Neural progenitor cell (in vitro differentiated cells): ENCODE measurements around the gene UNC93B1. TPM values are rescaled to one million over a fixed set of nuclear protein-coding genes. Genes with fewer than 3 reads are reported as not detected.

Experiments used
- DNase-seq: peaks from one replicate; pipeline ENCODE4 v3.0.0-alpha.2; 2016; ENCODE audit warnings: low spot score
- H2AFZ ChIP-seq: fragments of 200-600 bp; sonication (generic); replicated peaks from 2 replicates; pipeline ENCODE4 v1.6.1; 2016; ENCODE audit warnings: antibody characterized with exemption
- H3F3A ChIP-seq: fragments of 200-600 bp; sonication (generic); 2 replicates; pipeline ENCODE4 v1.6.1; 2016; ENCODE audit warnings: antibody characterized with exemption, low read depth
- H3K27ac ChIP-seq: fragments of 200-600 bp; sonication (generic); 2 replicates; pipeline ENCODE4 v1.5.1; 2016; ENCODE audit warnings: mild to moderate bottlenecking
- H3K27me3 ChIP-seq: fragments of 200-600 bp; sonication (generic); 2 replicates; pipeline ENCODE4 v1.6.1; 2016; ENCODE audit warnings: mild to moderate bottlenecking, moderate library complexity
- H3K36me3 ChIP-seq: fragments of 200-600 bp; sonication (generic); 2 replicates; pipeline ENCODE4 v1.5.1; 2016
- H3K4me1 ChIP-seq: fragments of 200-600 bp; sonication (generic); 2 replicates; pipeline ENCODE4 v1.6.1; 2016; ENCODE audit warnings: mixed run types
- H3K4me2 ChIP-seq: fragments of 200-600 bp; sonication (generic); 2 replicates; pipeline ENCODE4 v1.6.1; 2016
- H3K4me3 ChIP-seq: fragments of 200-600 bp; sonication (generic); 2 replicates; pipeline ENCODE4 v1.5.1; 2016
- H3K79me2 ChIP-seq: fragments of 200-600 bp; sonication (generic); 2 replicates; pipeline ENCODE4 v1.6.1; 2016; ENCODE audit warnings: low read depth
- H3K9ac ChIP-seq: fragments of 200-600 bp; sonication (generic); 2 replicates; pipeline ENCODE4 v1.6.1; 2016
- H3K9me3 ChIP-seq: fragments of 200-600 bp; sonication (generic); 2 replicates; pipeline ENCODE4 v1.5.1; 2016; ENCODE audit warnings: low read depth
- H4K20me1 ChIP-seq: fragments of 200-600 bp; sonication (generic); 2 replicates; pipeline ENCODE4 v1.6.1; 2016; ENCODE audit warnings: low read depth
- H3K27ac Mint-ChIP-seq: 3 replicates; pipeline ENCODE4 v1.8.0; 2021; ENCODE audit warnings: mixed read lengths
- H3K27me3 Mint-ChIP-seq: 2 replicates; pipeline ENCODE4 v1.8.0; 2022; ENCODE audit warnings: low read depth, mild to moderate bottlenecking, inconsistent platforms, moderate library complexity, mixed read lengths; ENCODE audit not compliant: insufficient read depth
- H3K36me3 Mint-ChIP-seq: 3 replicates; pipeline ENCODE4 v1.8.0; 2021; ENCODE audit warnings: mixed read lengths
- H3K4me1 Mint-ChIP-seq: 3 replicates; pipeline ENCODE4 v1.8.0; 2021; ENCODE audit warnings: mixed read lengths
- H3K4me3 Mint-ChIP-seq: 3 replicates; pipeline ENCODE4 v1.8.0; 2021; ENCODE audit warnings: mild to moderate bottlenecking, moderate library complexity, mixed read lengths
- H3K9me3 Mint-ChIP-seq: 3 replicates; pipeline ENCODE4 v1.8.0; 2020; ENCODE audit warnings: mixed read lengths
- CTCF ChIP-seq: fragments of 200-600 bp; sonication (generic); IDR thresholded peaks from 2 replicates; pipeline ENCODE4 v1.5.1; 2017; ENCODE audit warnings: antibody characterized with exemption, mild to moderate bottlenecking
- EZH2 ChIP-seq: fragments of 200-600 bp; sonication (generic); IDR thresholded peaks from 2 replicates; pipeline ENCODE4 v1.6.1; 2017; ENCODE audit warnings: antibody characterized with exemption, mild to moderate bottlenecking, moderate library complexity
- EZH2phosphoT487 ChIP-seq: fragments of 200-600 bp; sonication (generic); IDR thresholded peaks from 2 replicates; pipeline ENCODE4 v1.6.1; 2017; ENCODE audit warnings: antibody characterized with exemption
- total RNA-seq: library from RNA; depleted of rRNA; stranded (reverse); fragments of >200 nt; gene quantifications from 2 replicates; pipeline ENCODE4 v1.2.3, GENCODE V29; 2015; ENCODE audit warnings: low replicate concordance

UNC93B1 gene
- total RNA-seq, 1 donor from 2014 or later, result 8.8 TPM

- H3K36me3 Mint-ChIP-seq, result no peaks in the 10 kb centered on the region
- H3K4me1 Mint-ChIP-seq, result peaks cover 9% of the 10 kb centered on the region
- Histone ChIP-seq H4K20me1 (no peaks in the 10 kb centered on the region), H3K36me3 (no peaks in the 10 kb centered on the region), H3K4me3 (no peak overlapping the region), H3K9ac (no peak overlapping the region), H3K4me1 (peaks cover 4% of the 10 kb centered on the region), H3K27me3 (no peaks in the 10 kb centered on the region), H3K27ac (no peak overlapping the region), H3K79me2 (no peaks in the 10 kb centered on the region), H3F3A (peaks cover 4% of the 10 kb centered on the region), H3K9me3 (no peaks in the 10 kb centered on the region), H3K4me2 (no peak overlapping the region), H2AFZ (no peak overlapping the region)
- TF ChIP-seq EZH2, result no peak
- no peak for TF ChIP-seq EZH2phosphoT487
- TF ChIP-seq CTCF, result no peak
- DNase-seq, result no peak
- no peak overlapping the region for H3K4me3 Mint-ChIP-seq
- no peaks in the 10 kb centered on the region for H3K9me3 Mint-ChIP-seq
- no peak overlapping the region for H3K27ac Mint-ChIP-seq
- H3K27me3 Mint-ChIP-seq, result peaks cover 8% of the 10 kb centered on the region
These were observed 40.4 kb upstream of the UNC93B1 start for GRCh38 chr11:68044145-68044813.

- Histone ChIP-seq H3F3A (peaks cover 9% of the 10 kb centered on the region), H3K4me1 (peaks cover 11% of the 10 kb centered on the region), H3K36me3 (no peaks in the 10 kb centered on the region), H3K27ac (no peak overlapping the region), H3K9ac (no peak overlapping the region), H3K79me2 (no peaks in the 10 kb centered on the region), H2AFZ (no peak overlapping the region), H3K27me3 (no peaks in the 10 kb centered on the region), H3K4me2 (no peak overlapping the region), H3K4me3 (no peak overlapping the region), H3K9me3 (no peaks in the 10 kb centered on the region), H4K20me1 (no peaks in the 10 kb centered on the region)
- H3K4me1 Mint-ChIP-seq, result peaks cover 9% of the 10 kb centered on the region
- no peak overlapping the region for H3K4me3 Mint-ChIP-seq
- H3K27ac Mint-ChIP-seq, result peak overlapping the region; percentile 50
- no peaks in the 10 kb centered on the region for H3K36me3 Mint-ChIP-seq
- TF ChIP-seq EZH2phosphoT487 (no peak), CTCF (no peak), EZH2 (no peak)
- peaks cover 8% of the 10 kb centered on the region for H3K27me3 Mint-ChIP-seq
- no peaks in the 10 kb centered on the region for H3K9me3 Mint-ChIP-seq
- DNase-seq, result no peak
These were observed 39.6 kb upstream of the UNC93B1 start for GRCh38 chr11:68043349-68044144.

- Mint-ChIP-seq H3K4me1 (peaks cover 9% of the 10 kb centered on the region), H3K9me3 (no peaks in the 10 kb centered on the region), H3K27ac (no peak overlapping the region), H3K4me3 (no peak overlapping the region), H3K36me3 (no peaks in the 10 kb centered on the region), H3K27me3 (peaks cover 8% of the 10 kb centered on the region)
- no peak overlapping the region for H2AFZ ChIP-seq
- no peak overlapping the region for H3K4me3 ChIP-seq
- H4K20me1 ChIP-seq, result no peaks in the 10 kb centered on the region
- H3K79me2 ChIP-seq, result no peaks in the 10 kb centered on the region
- H3K4me2 ChIP-seq, result no peak overlapping the region
- H3K27me3 ChIP-seq, result no peaks in the 10 kb centered on the region
- TF ChIP-seq EZH2phosphoT487 (no peak), EZH2 (no peak), CTCF (no peak)
- peaks cover 16% of the 10 kb centered on the region for H3K4me1 ChIP-seq
- H3K9me3 ChIP-seq, result no peaks in the 10 kb centered on the region
- H3K27ac ChIP-seq, result no peak overlapping the region
- no peak for DNase-seq
- H3F3A ChIP-seq, result peaks cover 14% of the 10 kb centered on the region
- H3K9ac ChIP-seq, result no peak overlapping the region
- H3K36me3 ChIP-seq, result no peaks in the 10 kb centered on the region
These were observed 39.1 kb upstream of the UNC93B1 start for GRCh38 chr11:68043029-68043348.
